ENCODE data around the gene MAGI2.

Gene MAGI2

DNA sequence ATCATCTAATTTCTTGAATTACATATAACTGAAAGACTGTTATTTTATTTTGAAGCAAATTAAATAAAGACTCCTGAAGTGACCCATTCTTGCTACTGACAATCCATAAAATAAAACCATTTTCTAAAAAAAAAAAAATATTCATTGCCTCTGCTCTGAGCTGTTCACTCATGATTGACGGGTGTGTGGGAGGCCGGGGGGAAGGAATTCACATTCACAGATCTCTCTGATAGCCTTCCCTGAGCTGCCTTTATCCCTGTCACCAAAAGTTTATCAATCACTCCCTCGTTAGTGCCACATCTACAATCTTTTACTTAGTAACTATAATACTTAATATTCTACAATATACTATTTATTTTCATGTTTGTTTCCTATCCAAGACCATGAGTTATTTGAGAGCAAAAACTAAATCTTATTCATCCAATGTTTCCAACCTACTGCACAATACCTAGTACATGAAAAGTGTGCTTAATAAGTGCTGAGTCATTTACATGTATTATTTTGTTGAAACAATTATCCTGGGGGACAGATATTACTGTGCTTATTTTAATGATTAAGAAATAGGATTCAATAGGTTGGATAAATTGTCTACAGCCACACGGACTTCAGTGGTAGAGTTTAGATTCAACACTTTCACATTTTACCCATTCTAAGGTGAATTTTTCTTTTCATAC lies 1036.2 kb downstream of the MAGI2 start:
- DNase-seq: no peak

DNA sequence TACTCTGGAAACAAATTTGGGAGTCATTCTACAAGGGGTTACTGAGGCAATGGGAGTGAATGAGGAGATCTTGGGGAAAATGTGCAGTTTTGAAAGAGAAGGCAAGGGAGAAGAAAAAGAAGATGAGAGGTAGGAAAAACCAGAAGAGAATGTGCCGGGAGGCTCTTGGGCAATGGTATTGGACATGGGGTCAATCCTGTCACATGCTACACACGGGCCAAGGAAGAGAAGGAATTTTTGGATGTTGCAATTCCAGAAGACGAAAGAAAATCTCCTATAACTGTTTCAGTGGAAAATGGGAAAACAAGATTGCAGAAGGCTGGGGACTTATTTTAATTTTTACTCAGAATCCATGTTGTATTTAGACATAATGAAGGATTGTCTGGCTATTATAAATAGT lies 1039.9 kb downstream of the MAGI2 start:
- TF ChIP-seq GATA1 (IDR thresholded peaks at IDR 0.05; ENCODE audit: low read depth, low read length) (no peak), POLR2A (IDR thresholded peaks at IDR 0.05; ENCODE audit: low read length) (no peak)
- DNase-seq: no peak

More for the DNA sequence above, 1036.2 kb downstream of the MAGI2 start:
- TF ChIP-seq GATA1 (IDR thresholded peaks at IDR 0.05; ENCODE audit: low read depth, low read length): no peak
- no peak for TF ChIP-seq POLR2A (IDR thresholded peaks at IDR 0.05; ENCODE audit: low read length)

DNA sequence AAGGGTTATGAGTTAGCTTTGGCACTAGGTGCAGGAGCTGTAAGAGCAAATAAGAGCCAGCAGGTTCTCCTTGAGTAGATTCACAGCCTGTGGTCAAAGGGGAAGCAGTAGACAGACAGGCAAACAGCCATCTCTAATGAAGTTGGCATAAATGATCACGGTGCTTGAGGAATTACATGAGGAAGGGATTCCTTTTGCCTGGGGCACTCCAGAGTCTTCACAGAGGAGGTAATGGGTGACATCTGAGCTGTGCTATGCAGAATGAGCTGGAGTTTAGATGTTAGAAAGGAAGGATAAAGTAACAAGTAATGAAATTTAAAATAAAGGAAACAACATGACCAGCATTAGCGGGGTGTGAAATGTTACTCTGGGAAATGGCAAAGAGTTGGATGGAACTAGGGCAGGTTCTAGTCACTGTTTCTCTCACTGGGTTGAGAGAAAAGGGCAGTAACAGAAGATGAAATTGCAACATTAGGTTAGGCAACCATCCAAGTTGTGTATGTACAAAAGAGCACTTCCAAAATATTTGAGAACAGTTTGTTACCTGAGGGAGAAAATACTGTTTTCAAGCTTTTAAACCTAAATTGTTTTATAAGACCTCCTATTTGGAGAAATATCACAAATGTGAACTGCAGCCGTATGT lies 1041.1 kb downstream of the MAGI2 start:
- TF ChIP-seq POLR2A (IDR thresholded peaks at IDR 0.05; ENCODE audit: low read length) (no peak), GATA1 (IDR thresholded peaks at IDR 0.05; ENCODE audit: low read depth, low read length) (no peak)
- no peak for DNase-seq

DNA sequence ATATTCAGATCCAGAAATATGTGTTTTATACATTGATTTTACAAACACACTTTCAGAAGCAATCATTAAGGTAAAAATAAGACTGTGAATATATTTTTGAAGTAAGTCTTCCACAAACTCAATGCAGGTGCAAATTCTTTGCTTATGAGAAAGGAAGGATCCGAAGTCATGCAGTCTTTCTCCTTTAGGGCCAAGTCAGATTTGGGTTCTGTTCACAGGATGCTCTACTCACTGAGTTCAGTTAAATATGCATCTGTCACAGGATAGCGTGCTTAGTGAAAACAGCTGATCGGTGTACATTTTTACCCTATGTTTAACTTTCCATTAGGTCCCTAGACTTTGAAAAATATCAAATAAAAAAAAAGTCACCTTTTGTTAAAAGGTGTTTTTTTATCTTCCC lies 1046.4 kb downstream of the MAGI2 start:
- DNase-seq: no peak
- TF ChIP-seq POLR2A (IDR thresholded peaks at IDR 0.05; ENCODE audit: low read length): no peak
- TF ChIP-seq GATA1 (IDR thresholded peaks at IDR 0.05; ENCODE audit: low read depth, low read length): no peak

DNA sequence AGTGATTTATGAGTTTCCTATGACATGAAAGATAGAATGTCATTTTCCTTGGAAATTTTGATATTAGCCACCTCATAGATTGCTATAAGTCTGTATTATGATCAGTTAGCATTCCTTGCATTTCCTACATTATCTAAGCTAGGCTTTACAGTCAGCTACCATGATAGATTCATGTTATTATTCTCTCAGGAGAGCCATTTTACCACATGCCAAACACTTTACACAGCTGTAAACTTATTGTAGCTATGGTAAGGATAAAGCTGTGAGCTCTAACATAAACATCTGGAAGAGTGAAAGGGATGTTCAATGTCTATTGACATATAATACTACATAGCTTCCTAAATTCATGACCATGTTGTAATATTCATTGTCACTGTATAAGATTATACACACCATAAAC lies 1046.9 kb downstream of the MAGI2 start:
- TF ChIP-seq POLR2A (IDR thresholded peaks at IDR 0.05; ENCODE audit: low read length): no peak
- no peak for TF ChIP-seq GATA1 (IDR thresholded peaks at IDR 0.05; ENCODE audit: low read depth, low read length)

DNA sequence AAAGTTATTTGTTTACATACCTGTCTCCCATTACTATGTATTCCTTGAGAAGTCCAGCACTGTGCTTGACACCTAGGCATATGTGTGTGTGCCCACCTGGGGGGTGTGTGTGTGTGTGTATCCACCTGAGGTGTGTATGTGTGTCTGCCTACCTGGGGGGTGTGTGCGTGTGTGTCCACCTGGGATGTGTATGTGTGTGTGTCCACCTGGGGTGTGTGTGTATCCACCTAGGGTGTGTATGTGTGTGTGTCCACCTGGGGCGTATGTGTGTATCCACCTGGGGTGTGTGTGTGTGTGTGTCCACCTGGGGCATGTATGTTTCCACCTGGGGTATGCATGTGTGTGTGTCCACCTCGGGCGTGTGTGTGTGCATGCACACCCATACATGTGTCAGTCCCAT lies 1051.4 kb downstream of the MAGI2 start:
- TF ChIP-seq POLR2A (IDR thresholded peaks at IDR 0.05; ENCODE audit: low read length) (no peak), GATA1 (IDR thresholded peaks at IDR 0.05; ENCODE audit: low read depth, low read length) (no peak)
- DNase-seq: no peak

More for the DNA sequence above, 1046.9 kb downstream of the MAGI2 start:
- no peak for DNase-seq

DNA sequence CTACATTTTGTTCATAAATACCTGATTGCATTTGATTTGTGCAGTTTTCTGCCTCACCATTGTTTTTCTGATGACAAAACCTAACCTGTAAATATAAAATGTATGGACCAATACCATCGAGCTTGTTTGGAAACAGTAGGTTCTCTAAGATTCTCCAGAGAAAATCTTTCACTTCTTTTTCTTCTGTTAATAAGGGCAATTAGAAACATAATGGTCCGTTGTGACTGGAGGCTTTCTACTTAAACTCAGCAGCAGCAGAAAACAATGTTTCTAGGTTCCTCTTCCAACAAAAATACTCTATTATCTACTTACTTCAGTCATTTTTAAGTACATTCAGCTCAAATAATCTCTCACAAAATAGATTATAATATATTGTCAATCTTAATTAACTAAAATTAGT lies 1053.4 kb downstream of the MAGI2 start:
- no peak for TF ChIP-seq GATA1 (IDR thresholded peaks at IDR 0.05; ENCODE audit: low read depth, low read length)
- no peak for TF ChIP-seq POLR2A (IDR thresholded peaks at IDR 0.05; ENCODE audit: low read length)
- DNase-seq: no peak

DNA sequence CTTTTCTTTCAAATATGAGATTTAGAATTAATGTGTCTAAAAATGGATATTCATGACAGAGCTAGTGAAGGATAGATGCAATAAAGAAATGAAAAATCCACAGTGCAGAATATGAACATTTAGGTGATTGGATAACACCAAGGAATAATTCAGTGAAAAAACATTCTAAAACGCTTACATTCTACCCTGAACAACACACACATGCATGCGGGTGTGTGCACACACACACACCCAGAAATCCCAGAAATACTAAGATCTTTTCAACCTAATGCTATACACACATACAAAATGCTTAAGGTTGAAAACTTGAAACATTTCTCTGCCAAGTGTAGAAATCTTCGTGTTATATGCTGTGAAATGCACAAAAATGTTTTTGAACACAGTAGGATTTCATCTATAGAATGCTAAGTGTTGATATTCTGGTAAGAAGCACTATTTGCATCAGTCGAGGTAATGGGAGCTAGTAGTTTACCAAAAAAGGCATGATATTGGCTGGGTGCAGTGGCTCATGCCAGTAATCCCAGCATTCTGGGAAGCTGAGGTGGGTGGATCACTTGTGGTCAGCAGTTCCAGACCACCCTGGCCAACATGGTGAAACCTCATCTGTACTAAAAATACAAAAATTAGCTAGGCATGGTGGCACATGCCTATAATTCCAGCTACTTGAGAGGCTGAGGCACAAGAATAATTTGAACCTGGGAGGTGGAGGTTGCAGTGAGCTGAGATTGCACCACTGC lies 1054.3 kb downstream of the MAGI2 start:
- DNase-seq: no peak
- TF ChIP-seq GATA1 (IDR thresholded peaks at IDR 0.05; ENCODE audit: low read depth, low read length): no peak
- TF ChIP-seq POLR2A (IDR thresholded peaks at IDR 0.05; ENCODE audit: low read length): no peak

DNA sequence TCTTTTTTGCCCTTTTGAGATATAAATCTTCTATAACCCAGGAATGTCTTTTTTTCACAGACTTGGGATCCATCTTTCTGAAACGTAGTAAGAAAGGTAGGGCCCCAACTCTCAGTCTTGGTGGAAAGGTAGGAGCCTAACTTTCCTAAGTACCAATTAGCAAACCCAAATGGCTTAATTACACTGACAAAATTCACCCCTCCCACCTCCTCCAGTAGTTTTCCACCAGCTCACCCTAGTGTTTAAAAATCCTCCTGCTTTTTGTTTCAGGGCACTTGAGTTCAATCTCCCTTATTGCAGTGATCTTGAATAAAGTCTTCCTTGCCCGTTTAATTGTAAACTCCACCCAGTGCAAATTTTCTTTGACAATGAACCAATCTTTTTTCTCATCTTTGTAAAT lies 1054.9 kb downstream of the MAGI2 start:
- no peak for DNase-seq
- no peak for TF ChIP-seq GATA1 (IDR thresholded peaks at IDR 0.05; ENCODE audit: low read depth, low read length)
- no peak for TF ChIP-seq POLR2A (IDR thresholded peaks at IDR 0.05; ENCODE audit: low read length)

DNA sequence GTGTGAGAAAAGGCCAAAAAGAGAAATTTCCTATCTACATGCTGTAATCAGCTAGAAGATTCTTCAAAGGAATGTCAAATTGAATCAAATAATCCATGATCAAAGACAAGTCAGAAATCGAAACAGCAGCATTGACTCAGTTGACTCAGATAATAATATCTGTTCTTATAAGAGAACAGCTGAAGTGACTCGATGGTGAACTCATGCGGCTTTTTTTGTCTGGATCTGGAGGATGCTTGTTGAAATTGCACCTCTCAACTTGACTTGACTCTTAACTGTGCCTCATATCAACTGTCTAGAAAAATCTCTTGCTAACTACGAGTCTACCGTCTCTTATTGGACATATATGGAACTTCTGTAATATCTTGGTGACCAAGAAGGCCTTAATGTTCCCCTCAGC lies 1055.4 kb downstream of the MAGI2 start:
- TF ChIP-seq POLR2A (IDR thresholded peaks at IDR 0.05; ENCODE audit: low read length) (no peak), GATA1 (IDR thresholded peaks at IDR 0.05; ENCODE audit: low read depth, low read length) (no peak)
- DNase-seq: no peak

DNA sequence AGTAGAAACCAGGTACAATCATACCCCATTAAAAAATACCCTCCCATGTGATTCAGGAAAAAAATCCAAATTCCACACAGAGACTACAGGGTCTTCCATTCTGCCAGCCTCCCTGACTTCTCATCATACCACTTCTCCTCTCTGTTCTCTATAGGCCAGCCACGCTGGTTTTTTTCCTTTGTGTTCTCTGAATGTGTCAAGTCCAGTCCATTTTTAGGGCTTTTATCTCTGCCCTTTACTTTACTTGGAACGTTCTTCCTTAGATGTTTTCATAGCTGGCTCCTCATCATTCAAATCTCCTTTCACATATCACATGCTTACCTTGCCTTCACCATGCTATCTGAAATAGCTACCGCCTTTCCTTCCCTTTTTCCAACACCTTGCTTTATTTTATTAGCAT lies 1057.3 kb downstream of the MAGI2 start:
- DNase-seq: no peak
- no peak for TF ChIP-seq GATA1 (IDR thresholded peaks at IDR 0.05; ENCODE audit: low read depth, low read length)
- no peak for TF ChIP-seq POLR2A (IDR thresholded peaks at IDR 0.05; ENCODE audit: low read length)

DNA sequence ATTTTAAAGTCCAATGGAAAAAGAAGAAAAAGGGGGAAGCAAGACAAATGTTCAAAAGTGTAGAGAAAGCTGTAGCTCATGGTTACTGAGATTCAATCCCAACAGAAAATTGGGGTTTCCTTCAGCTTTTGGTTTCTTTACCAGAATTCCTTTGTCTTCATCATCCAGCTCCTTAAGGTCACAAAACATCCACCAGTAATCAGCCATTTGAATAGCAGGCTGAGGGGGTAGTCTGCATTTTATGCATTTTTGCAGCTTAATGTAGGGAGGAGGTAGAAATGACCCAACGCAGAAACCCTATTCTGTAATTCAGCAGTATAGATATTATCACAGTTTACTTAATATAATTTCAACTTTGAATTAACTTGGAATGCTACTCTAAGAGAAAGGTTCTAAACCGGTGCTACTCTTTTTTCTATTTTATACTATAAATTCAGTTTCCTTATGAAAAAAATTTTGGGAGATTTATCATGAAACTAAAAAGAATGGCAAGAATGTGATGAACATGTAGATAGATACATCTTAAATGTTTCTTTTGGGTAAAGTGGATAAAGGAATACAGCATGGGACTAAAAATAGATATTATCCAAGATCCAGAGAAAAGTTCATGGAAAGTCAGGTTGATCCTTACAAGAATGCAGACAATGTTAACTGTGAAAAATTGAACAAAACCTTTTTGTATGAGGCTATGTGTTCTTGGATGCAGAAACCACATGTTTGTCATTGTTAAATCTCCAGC lies 1058.0 kb downstream of the MAGI2 start:
- no peak for DNase-seq
- TF ChIP-seq POLR2A (IDR thresholded peaks at IDR 0.05; ENCODE audit: low read length): no peak
- no peak for TF ChIP-seq GATA1 (IDR thresholded peaks at IDR 0.05; ENCODE audit: low read depth, low read length)

DNA sequence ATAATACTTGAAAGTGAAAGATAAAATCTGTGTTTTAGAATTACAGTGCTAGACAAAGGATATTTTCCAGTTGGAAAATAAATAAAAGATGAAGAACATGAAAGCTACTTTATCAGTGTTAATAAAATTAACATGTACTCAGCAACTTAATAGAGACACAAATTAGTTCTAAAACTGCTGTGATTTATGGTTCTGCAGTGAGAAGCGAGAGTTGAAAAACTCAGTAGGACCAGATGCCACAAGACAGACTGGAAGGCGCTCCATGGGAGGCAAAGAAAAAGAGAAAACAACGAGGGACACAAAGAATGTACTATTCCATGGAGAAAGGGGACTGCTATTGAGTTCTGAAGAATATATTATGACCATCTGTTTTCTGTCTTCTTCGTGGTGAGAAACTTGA lies 1064.4 kb downstream of the MAGI2 start:
- TF ChIP-seq GATA1 (IDR thresholded peaks at IDR 0.05; ENCODE audit: low read depth, low read length): no peak
- TF ChIP-seq POLR2A (IDR thresholded peaks at IDR 0.05; ENCODE audit: low read length): no peak
- DNase-seq: no peak

DNA sequence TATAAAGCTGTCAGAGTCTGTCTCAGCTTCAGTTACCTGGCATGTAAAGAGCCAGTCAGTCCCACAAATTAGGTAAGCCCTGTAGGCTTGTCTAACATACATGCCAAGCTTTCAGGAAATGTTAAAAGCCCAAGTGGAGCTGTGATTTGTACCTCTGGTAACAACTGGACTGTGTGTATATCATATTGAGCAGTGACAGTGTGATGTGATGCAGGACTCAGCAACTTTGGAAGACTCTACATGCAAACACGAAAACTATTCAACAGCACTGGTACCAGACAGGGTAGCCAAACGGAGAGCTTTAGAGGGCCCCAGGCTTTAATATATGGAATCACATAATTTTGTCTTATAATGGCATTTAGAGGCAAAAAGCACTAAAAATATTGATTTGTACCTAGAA lies 1066.9 kb downstream of the MAGI2 start:
- no peak for DNase-seq
- TF ChIP-seq GATA1 (IDR thresholded peaks at IDR 0.05; ENCODE audit: low read depth, low read length) (no peak), POLR2A (IDR thresholded peaks at IDR 0.05; ENCODE audit: low read length) (no peak)
